OCI-LY7 (cell line): ENCODE measurements around the gene GALNT6.

Experiments used
- EZH2phosphoT487 ChIP-seq: fragments of 200-600 bp; sonication (generic); IDR thresholded peaks from 2 replicates; pipeline ENCODE4 v1.6.1; 2018; ENCODE audit warnings: low read depth, borderline replicate concordance, mild to moderate bottlenecking, mixed run types, antibody characterized with exemption, low read length, moderate library complexity, mixed read lengths
- TF ChIP-seq, protein P1 (sequence below): fragments of 200-600 bp; sonication (generic); conservative IDR thresholded peaks from 2 replicates; pipeline ENCODE4 v1.5.1; 2014; ENCODE audit warnings: mild to moderate bottlenecking, antibody characterized with exemption, low read length, moderate library complexity, mixed read lengths

DNA sequence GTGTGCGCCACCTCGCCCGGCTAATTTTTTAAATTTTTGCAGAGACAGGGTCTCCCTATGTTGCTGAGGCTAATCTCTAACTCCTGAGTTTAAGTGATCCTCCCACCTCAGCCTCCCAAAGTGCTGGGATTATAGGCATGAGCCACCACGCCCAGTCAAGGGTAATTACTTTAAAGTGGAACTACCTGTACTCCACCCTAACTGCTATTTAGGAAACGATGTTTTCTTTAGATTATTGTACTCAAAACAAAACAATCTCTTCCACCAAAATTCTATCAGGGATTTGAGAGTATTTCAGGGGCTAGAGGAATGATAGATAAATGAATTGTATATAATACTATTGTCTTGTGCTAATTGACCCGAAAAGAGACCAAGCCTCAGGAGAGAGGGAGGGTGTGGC is 57.7 kb downstream of the GALNT6 start:
- TF ChIP-seq, protein P1, sequence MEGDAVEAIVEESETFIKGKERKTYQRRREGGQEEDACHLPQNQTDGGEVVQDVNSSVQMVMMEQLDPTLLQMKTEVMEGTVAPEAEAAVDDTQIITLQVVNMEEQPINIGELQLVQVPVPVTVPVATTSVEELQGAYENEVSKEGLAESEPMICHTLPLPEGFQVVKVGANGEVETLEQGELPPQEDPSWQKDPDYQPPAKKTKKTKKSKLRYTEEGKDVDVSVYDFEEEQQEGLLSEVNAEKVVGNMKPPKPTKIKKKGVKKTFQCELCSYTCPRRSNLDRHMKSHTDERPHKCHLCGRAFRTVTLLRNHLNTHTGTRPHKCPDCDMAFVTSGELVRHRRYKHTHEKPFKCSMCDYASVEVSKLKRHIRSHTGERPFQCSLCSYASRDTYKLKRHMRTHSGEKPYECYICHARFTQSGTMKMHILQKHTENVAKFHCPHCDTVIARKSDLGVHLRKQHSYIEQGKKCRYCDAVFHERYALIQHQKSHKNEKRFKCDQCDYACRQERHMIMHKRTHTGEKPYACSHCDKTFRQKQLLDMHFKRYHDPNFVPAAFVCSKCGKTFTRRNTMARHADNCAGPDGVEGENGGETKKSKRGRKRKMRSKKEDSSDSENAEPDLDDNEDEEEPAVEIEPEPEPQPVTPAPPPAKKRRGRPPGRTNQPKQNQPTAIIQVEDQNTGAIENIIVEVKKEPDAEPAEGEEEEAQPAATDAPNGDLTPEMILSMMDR: no peak
- TF ChIP-seq EZH2phosphoT487: no peak
